Gastroesophageal sphincter (tissue), 3 donors: ENCODE results near the gene VTCN1.

Source experiments
- POLR2A ChIP-seq, 2 donors: fragments of 450-650 bp; IDR thresholded peaks; one replicate each; pipeline ENCODE4 v1.6.1; 2017; ENCODE audit warnings: antibody characterized with exemption in 2 of 2, mild to moderate bottlenecking in 2 of 2, moderate library complexity in 1 of 2
- POLR2AphosphoS5 ChIP-seq: sonication (generic); formaldehyde crosslinking; IDR thresholded peaks from one replicate; pipeline ENCODE4 v1.6.1; 2017; ENCODE audit warnings: antibody characterized with exemption
- TF ChIP-seq, protein P1 (sequence below), 4 experiments: fragments of 200-600 bp in 2 of 4; fragments of 450-650 bp in 2 of 4; sonication (generic) in 1 of 4; IDR thresholded peaks; one replicate each; pipeline ENCODE4 v1.5.1; 2017 to 2019; ENCODE audit warnings: antibody characterized with exemption in 4 of 4, mild to moderate bottlenecking in 2 of 4, moderate library complexity in 2 of 4

DNA sequence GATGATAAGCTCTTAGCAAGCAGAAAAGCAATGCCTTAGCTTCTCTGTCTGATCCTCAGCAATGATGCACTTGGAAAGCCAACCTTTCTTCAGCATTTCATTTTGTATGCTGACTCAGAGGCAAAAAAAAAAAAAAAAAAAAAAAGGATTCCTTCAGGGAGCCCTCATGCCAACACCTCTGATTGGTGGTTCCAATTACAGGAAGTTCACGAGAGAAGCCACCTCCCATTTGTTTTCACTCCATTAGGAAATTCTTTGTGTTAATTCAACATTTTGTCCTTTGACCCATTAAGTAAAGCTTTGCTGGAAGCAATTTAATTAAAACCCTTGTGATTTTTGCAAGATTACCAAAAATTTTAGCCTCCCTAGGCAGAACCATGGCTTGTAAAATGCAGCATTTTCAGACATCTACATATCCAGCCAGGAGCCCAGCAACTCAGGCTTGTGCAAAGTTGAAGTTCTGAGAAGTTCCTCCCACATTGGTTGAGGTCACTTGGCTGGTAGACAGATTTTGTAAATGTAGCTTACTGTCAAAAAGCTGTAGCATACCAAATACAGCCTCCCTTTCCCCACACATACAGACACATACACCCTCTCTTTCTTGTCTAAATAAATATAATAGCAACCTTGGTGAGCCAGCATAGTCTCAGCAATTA is 27.1 kb upstream of the VTCN1 start:
- TF ChIP-seq, protein P1, sequence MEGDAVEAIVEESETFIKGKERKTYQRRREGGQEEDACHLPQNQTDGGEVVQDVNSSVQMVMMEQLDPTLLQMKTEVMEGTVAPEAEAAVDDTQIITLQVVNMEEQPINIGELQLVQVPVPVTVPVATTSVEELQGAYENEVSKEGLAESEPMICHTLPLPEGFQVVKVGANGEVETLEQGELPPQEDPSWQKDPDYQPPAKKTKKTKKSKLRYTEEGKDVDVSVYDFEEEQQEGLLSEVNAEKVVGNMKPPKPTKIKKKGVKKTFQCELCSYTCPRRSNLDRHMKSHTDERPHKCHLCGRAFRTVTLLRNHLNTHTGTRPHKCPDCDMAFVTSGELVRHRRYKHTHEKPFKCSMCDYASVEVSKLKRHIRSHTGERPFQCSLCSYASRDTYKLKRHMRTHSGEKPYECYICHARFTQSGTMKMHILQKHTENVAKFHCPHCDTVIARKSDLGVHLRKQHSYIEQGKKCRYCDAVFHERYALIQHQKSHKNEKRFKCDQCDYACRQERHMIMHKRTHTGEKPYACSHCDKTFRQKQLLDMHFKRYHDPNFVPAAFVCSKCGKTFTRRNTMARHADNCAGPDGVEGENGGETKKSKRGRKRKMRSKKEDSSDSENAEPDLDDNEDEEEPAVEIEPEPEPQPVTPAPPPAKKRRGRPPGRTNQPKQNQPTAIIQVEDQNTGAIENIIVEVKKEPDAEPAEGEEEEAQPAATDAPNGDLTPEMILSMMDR (IDR thresholded peaks at IDR 0.05) = no peak
- TF ChIP-seq POLR2A (IDR thresholded peaks at IDR 0.05) = no peak
- no peak for TF ChIP-seq POLR2AphosphoS5
